HepG2 (cell line): ENCODE results near the gene MPZL3. TPM values are rescaled to one million over a fixed set of nuclear protein-coding genes. Genes with fewer than 3 reads are reported as not detected.

Experiments used
- ARID5B ChIP-seq: IDR thresholded peaks from 2 replicates; pipeline ENCODE4 v1.4.0; 2020; ENCODE audit warnings: mild to moderate bottlenecking, missing genetic modification reagents
- HNF4A ChIP-seq: sonication (generic); formaldehyde crosslinking; IDR thresholded peaks from 2 replicates; pipeline ENCODE4 v1.4.0; 2020; ENCODE audit warnings: missing genetic modification reagents
- IRF2 ChIP-seq: IDR thresholded peaks from 2 replicates; pipeline ENCODE4 v1.6.1; 2018; ENCODE audit warnings: missing genetic modification reagents, missing compliant biosample characterization
- KDM5A ChIP-seq: fragments of 200-600 bp; sonication (generic); IDR thresholded peaks from 2 replicates; pipeline ENCODE4 v1.7.0; 2018; ENCODE audit warnings: antibody characterized with exemption, mild to moderate bottlenecking, low read length, borderline replicate concordance
- MED1 ChIP-seq: sonication (generic); formaldehyde crosslinking; IDR thresholded peaks from 2 replicates; pipeline ENCODE4 v1.4.0; 2020; ENCODE audit warnings: missing genetic modification reagents
- MIER3 ChIP-seq: IDR thresholded peaks from 2 replicates; pipeline ENCODE4 v1.6.1; 2016; ENCODE audit warnings: missing compliant biosample characterization, borderline replicate concordance
- PHF21A ChIP-seq: sonication (generic); formaldehyde crosslinking; IDR thresholded peaks from 2 replicates; pipeline ENCODE4 v1.5.0; 2020; ENCODE audit warnings: mild to moderate bottlenecking, missing genetic modification reagents
- SMAD3 ChIP-seq: sonication (generic); formaldehyde crosslinking; IDR thresholded peaks from 2 replicates; pipeline ENCODE4 v1.4.0; 2020; ENCODE audit warnings: missing genetic modification reagents
- TEAD3 ChIP-seq: optimal IDR thresholded peaks from 2 replicates; pipeline ENCODE3; 2016; ENCODE audit warnings: borderline replicate concordance
- ZFY ChIP-seq: sonication (generic); formaldehyde crosslinking; IDR thresholded peaks from 2 replicates; pipeline ENCODE4 v1.4.0; 2020; ENCODE audit warnings: missing genetic modification reagents
- ZNF326 ChIP-seq: sonication (generic); formaldehyde crosslinking; IDR thresholded peaks from 2 replicates; pipeline ENCODE4 v1.4.0; 2020; ENCODE audit warnings: missing genetic modification reagents, borderline replicate concordance
- ZNF605 ChIP-seq: sonication (generic); formaldehyde crosslinking; IDR thresholded peaks from 2 replicates; pipeline ENCODE4 v1.8.0; 2022; ENCODE audit warnings: mild to moderate bottlenecking, missing genetic modification reagents
- ZNF616 ChIP-seq: sonication (generic); formaldehyde crosslinking; IDR thresholded peaks from 2 replicates; pipeline ENCODE4 v1.5.0; 2020; ENCODE audit warnings: low read depth, mild to moderate bottlenecking, missing genetic modification reagents
- ZNF784 ChIP-seq: sonication (generic); formaldehyde crosslinking; IDR thresholded peaks from 2 replicates; pipeline ENCODE4 v1.5.1; 2020; ENCODE audit warnings: missing genetic modification reagents, mild to moderate bottlenecking, borderline replicate concordance
- polyA plus RNA-seq, 8 experiments: library from polyadenylated mRNA; depleted of rRNA in 3 of 8; stranded (reverse) in 7 of 8; unstranded in 1 of 8; fragments of >200 nt; fragmentation: Illumina TruSeq in 4 of 8; extraction: Trizol in 4 of 8; gene quantifications; 2 replicates each; pipeline versions ENCODE4 v1.2.1 to v1.2.3, GENCODE V29; 2011 to 2016; ENCODE audit warnings: low read depth in 4 of 8, missing spikeins in 1 of 8, mixed read lengths in 1 of 8; ENCODE audit not compliant: insufficient read depth in 1 of 8
- total RNA-seq, 5 experiments: library from RNA; depleted of rRNA; stranded (reverse); fragments of >200 nt; fragmentation: Illumina TruSeq; extraction: Trizol; gene quantifications; 2 replicates each; pipeline ENCODE4 v1.2.3, GENCODE V29; 2016; ENCODE audit warnings: low read depth in 1 of 5
- TF ChIP-seq, protein P1 (sequence below), 2 experiments: IDR thresholded peaks; 2 replicates each; pipeline ENCODE4 v1.6.1; 2011 to 2012; ENCODE audit warnings: low read length in 2 of 2, borderline replicate concordance in 1 of 2, low read depth in 1 of 2, mild to moderate bottlenecking in 1 of 2, moderate library complexity in 1 of 2
- TF ChIP-seq, protein P2 (sequence below): IDR thresholded peaks from 2 replicates; pipeline ENCODE4 v1.6.1; 2016; ENCODE audit warnings: missing genetic modification reagents, missing compliant biosample characterization
- TF ChIP-seq, protein P3 (sequence below): sonication (generic); formaldehyde crosslinking; IDR thresholded peaks from 2 replicates; pipeline ENCODE4 v1.4.0; 2020; ENCODE audit warnings: missing genetic modification reagents
- TF ChIP-seq, protein P4 (sequence below): sonication (generic); formaldehyde crosslinking; IDR thresholded peaks from 2 replicates; pipeline ENCODE4 v1.5.0; 2020; ENCODE audit warnings: mild to moderate bottlenecking, missing genetic modification reagents

The MPZL3 gene
- total and polyA plus RNA-seq, 2 of the 13 experiments (the other 11 are each of a cell fraction or from before 2014, with no cell fraction given), result 5.3 to 9.3 TPM

DNA sequence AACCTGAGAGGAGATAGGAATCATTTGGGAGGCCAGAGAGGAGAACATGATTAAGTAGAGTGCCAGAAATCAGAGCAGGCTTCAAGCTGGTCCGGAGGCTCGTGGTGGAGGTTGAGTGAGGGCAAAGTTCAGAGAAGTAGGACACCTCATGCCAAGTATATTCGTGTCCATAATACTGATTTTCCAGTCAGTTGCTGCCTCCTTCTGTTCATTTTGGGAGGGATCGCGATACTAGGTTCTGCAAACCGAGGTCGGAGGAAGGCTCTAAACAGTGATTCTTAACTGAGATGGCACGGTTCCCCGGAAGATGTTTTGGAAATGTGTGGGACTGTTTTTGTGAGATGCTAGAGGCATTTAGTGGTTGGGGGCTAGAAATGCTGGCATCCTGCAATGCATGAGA lies 38.8 kb upstream of the MPZL3 start (continued):
- TF ChIP-seq HNF4A (CRISPR knock-in tag), result peak; percentile 93
- no peak for TF ChIP-seq ZNF616 (CRISPR knock-in tag)
- 0 out of 2 replicates have a peak, but pooled peaks have one; percentile 69 for TF ChIP-seq SMAD3 (CRISPR knock-in tag)
- peak; percentile 38; the same call in 1 of the 2 replicates for TF ChIP-seq PHF21A
- TF ChIP-seq MIER3 (CRISPR knock-in tag), result 0 out of 2 replicates have a peak, but pooled peaks have one; percentile 39
- TF ChIP-seq ZNF784 (CRISPR knock-in tag), result no peak
- TF ChIP-seq, protein P1, sequence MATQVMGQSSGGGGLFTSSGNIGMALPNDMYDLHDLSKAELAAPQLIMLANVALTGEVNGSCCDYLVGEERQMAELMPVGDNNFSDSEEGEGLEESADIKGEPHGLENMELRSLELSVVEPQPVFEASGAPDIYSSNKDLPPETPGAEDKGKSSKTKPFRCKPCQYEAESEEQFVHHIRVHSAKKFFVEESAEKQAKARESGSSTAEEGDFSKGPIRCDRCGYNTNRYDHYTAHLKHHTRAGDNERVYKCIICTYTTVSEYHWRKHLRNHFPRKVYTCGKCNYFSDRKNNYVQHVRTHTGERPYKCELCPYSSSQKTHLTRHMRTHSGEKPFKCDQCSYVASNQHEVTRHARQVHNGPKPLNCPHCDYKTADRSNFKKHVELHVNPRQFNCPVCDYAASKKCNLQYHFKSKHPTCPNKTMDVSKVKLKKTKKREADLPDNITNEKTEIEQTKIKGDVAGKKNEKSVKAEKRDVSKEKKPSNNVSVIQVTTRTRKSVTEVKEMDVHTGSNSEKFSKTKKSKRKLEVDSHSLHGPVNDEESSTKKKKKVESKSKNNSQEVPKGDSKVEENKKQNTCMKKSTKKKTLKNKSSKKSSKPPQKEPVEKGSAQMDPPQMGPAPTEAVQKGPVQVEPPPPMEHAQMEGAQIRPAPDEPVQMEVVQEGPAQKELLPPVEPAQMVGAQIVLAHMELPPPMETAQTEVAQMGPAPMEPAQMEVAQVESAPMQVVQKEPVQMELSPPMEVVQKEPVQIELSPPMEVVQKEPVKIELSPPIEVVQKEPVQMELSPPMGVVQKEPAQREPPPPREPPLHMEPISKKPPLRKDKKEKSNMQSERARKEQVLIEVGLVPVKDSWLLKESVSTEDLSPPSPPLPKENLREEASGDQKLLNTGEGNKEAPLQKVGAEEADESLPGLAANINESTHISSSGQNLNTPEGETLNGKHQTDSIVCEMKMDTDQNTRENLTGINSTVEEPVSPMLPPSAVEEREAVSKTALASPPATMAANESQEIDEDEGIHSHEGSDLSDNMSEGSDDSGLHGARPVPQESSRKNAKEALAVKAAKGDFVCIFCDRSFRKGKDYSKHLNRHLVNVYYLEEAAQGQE (IDR thresholded peaks at IDR 0.05; ENCODE audit: borderline replicate concordance in 1 of 2, low read depth in 1 of 2, low read length in 2 of 2), result no peak
- TF ChIP-seq, protein P2, sequence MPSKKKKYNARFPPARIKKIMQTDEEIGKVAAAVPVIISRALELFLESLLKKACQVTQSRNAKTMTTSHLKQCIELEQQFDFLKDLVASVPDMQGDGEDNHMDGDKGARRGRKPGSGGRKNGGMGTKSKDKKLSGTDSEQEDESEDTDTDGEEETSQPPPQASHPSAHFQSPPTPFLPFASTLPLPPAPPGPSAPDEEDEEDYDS (CRISPR knock-in tag), result 0 out of 2 replicates have a peak, but pooled peaks have one; percentile 21
- TF ChIP-seq ZFY (CRISPR knock-in tag), result no peak
- TF ChIP-seq, protein P3, sequence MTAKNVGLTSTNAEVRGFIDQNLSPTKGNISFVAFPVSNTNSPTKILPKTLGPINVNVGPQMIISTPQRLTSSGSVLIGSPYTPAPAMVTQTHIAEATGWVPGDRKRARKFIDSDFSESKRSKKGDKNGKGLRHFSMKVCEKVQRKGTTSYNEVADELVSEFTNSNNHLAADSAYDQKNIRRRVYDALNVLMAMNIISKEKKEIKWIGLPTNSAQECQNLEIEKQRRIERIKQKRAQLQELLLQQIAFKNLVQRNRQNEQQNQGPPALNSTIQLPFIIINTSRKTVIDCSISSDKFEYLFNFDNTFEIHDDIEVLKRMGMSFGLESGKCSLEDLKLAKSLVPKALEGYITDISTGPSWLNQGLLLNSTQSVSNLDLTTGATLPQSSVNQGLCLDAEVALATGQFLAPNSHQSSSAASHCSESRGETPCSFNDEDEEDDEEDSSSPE (CRISPR knock-in tag), result peak; percentile 40; the same call in 1 of the 2 replicates
- peak; percentile 69 for TF ChIP-seq ARID5B (CRISPR knock-in tag)
- TF ChIP-seq ZNF605 (CRISPR knock-in tag), result 0 out of 2 replicates have a peak, but pooled peaks have one; percentile 56
- no peak for TF ChIP-seq ZNF326
- peak; percentile 40 for TF ChIP-seq TEAD3 (CRISPR knock-in tag)
- TF ChIP-seq MED1 (CRISPR knock-in tag), result peak; percentile 49
- TF ChIP-seq KDM5A, result no peak
- TF ChIP-seq, protein P4, sequence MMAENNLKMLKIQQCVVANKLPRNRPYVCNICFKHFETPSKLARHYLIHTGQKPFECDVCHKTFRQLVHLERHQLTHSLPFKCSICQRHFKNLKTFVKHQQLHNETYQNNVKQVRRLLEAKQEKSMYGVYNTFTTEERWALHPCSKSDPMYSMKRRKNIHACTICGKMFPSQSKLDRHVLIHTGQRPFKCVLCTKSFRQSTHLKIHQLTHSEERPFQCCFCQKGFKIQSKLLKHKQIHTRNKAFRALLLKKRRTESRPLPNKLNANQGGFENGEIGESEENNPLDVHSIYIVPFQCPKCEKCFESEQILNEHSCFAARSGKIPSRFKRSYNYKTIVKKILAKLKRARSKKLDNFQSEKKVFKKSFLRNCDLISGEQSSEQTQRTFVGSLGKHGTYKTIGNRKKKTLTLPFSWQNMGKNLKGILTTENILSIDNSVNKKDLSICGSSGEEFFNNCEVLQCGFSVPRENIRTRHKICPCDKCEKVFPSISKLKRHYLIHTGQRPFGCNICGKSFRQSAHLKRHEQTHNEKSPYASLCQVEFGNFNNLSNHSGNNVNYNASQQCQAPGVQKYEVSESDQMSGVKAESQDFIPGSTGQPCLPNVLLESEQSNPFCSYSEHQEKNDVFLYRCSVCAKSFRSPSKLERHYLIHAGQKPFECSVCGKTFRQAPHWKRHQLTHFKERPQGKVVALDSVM, result peak; percentile 96
- peak; percentile 68; the same call in 1 of the 2 replicates for TF ChIP-seq IRF2 (CRISPR knock-in tag)
